ENCODE measurements around the gene TNS1.

TNS1 gene

DNA sequence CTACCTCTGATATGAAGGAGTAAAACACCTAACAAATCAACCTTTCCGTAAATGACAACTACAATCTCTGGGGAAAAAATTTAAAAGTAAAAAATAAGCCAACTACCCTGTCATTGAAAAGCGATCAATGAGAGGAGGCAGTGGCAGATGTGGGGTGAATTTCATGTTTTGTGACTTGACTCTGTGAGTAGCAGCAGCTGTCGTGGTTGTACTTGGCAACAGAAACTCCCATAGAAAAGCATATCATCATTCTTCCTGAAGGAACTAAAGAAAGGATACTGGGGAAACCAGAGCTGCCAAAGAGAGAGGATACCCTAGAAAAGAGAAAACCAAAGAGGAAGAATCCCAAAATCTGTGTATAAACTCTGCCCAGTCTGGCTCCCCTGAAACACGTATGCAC lies 236.4 kb downstream of the TNS1 start:
- Histone ChIP-seq H3K27ac (replicated peaks) (no peak overlapping the region), H3K27me3 (ENCODE audit: insufficient read depth, poor library complexity, severe bottlenecking) (peaks cover 3% of the 10 kb centered on the region), H3K4me3 (replicated peaks; ENCODE audit: insufficient read depth, low read length) (no peak overlapping the region)
- TF ChIP-seq GABPA (IDR thresholded peaks at IDR 0.05; ENCODE audit: low read depth) (no peak), REST (IDR thresholded peaks at IDR 0.05; ENCODE audit: insufficient replicate concordance, low read depth) (no peak), SPI1 (IDR thresholded peaks at IDR 0.05; ENCODE audit: borderline replicate concordance, low read depth) (no peak), POLR2AphosphoS5 (IDR thresholded peaks at IDR 0.05; ENCODE audit: low read depth) (no peak)
- TF ChIP-seq, protein P1, sequence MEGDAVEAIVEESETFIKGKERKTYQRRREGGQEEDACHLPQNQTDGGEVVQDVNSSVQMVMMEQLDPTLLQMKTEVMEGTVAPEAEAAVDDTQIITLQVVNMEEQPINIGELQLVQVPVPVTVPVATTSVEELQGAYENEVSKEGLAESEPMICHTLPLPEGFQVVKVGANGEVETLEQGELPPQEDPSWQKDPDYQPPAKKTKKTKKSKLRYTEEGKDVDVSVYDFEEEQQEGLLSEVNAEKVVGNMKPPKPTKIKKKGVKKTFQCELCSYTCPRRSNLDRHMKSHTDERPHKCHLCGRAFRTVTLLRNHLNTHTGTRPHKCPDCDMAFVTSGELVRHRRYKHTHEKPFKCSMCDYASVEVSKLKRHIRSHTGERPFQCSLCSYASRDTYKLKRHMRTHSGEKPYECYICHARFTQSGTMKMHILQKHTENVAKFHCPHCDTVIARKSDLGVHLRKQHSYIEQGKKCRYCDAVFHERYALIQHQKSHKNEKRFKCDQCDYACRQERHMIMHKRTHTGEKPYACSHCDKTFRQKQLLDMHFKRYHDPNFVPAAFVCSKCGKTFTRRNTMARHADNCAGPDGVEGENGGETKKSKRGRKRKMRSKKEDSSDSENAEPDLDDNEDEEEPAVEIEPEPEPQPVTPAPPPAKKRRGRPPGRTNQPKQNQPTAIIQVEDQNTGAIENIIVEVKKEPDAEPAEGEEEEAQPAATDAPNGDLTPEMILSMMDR (IDR thresholded peaks at IDR 0.05; ENCODE audit: insufficient read depth, low read length), result no peak
- DNase-seq (ENCODE audit: low read depth in 1 of 2, low spot score in 1 of 2), result no peak

DNA sequence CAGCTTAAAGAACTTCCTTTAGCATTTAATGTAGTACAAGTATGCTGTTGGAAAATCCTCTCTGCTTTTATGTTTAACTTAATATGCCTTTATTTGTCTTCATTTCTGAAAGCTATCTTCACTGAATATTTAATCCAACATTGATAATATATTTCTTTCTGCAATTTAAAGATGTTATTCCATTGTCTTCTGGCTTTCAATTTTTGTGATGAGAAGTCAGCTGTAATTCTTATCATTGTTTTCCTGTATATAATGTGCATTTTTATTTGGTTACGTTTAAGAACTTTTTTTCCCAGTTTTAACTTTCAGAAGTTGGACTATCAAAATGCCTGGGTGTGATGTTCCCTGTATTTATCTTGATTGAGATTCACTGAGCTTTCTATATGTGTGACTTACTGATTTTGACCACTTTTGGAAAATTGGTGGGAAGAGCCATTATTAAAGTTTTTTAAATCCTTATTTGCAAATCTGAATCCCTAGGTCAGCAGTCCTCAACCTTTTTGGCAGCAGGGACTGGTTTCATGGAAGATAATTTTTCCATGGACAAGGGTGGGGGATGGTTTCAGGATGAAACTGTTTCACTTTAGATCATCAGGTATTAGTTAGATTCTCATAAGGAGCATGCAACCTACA lies 241.0 kb downstream of the TNS1 start:
- Histone ChIP-seq H3K4me3 (replicated peaks; ENCODE audit: insufficient read depth, low read length) (no peak overlapping the region), H3K27me3 (ENCODE audit: insufficient read depth, poor library complexity, severe bottlenecking) (no peaks in the 10 kb centered on the region), H3K27ac (replicated peaks) (no peak overlapping the region)
- TF ChIP-seq, protein P1 (IDR thresholded peaks at IDR 0.05; ENCODE audit: insufficient read depth, low read length), result no peak
- no peak for DNase-seq (ENCODE audit: low read depth in 1 of 2, low spot score in 1 of 2)

- DNase-seq (ENCODE audit: low read depth in 1 of 2, low spot score in 1 of 2), result no peak
- Histone ChIP-seq H3K27ac (replicated peaks) (no peak overlapping the region), H3K27me3 (ENCODE audit: insufficient read depth, poor library complexity, severe bottlenecking) (peaks cover 3% of the 10 kb centered on the region), H3K4me3 (replicated peaks; ENCODE audit: insufficient read depth, low read length) (no peak overlapping the region)
- TF ChIP-seq REST (IDR thresholded peaks at IDR 0.05; ENCODE audit: insufficient replicate concordance, low read depth) (no peak), POLR2AphosphoS5 (IDR thresholded peaks at IDR 0.05; ENCODE audit: low read depth) (no peak), GABPA (IDR thresholded peaks at IDR 0.05; ENCODE audit: low read depth) (no peak), SPI1 (IDR thresholded peaks at IDR 0.05; ENCODE audit: borderline replicate concordance, low read depth) (no peak)
- TF ChIP-seq, protein P1 (IDR thresholded peaks at IDR 0.05; ENCODE audit: insufficient read depth, low read length), result no peak
Measured at GRCh38 chr2:217759991-217760390, 242.8 kb downstream of the TNS1 start.

DNA sequence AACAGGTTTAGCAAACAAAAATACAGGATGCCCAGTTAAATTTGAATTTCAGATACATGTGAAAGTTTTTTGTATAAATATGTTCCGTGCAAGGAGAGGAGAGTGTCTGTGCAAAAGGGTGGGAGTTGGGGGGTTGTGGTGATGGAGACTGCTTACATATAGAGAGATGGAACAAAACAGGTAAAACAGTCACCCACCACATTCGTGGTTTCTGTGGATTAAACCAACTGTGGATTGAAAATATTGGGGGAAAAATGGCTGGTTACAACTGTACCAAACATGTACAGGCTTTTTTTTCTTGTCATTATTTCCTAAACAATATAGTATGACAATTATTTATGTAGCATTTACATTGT lies 245.7 kb downstream of the TNS1 start:
- Histone ChIP-seq H3K27ac (replicated peaks) (no peak overlapping the region), H3K27me3 (ENCODE audit: insufficient read depth, poor library complexity, severe bottlenecking) (peaks cover 3% of the 10 kb centered on the region), H3K4me3 (replicated peaks; ENCODE audit: insufficient read depth, low read length) (no peak overlapping the region)
- no peak for DNase-seq (ENCODE audit: low read depth in 1 of 2, low spot score in 1 of 2)
- TF ChIP-seq, protein P1 (IDR thresholded peaks at IDR 0.05; ENCODE audit: insufficient read depth, low read length), result no peak
- TF ChIP-seq REST (IDR thresholded peaks at IDR 0.05; ENCODE audit: insufficient replicate concordance, low read depth) (no peak), POLR2AphosphoS5 (IDR thresholded peaks at IDR 0.05; ENCODE audit: low read depth) (no peak), SPI1 (IDR thresholded peaks at IDR 0.05; ENCODE audit: borderline replicate concordance, low read depth) (no peak), GABPA (IDR thresholded peaks at IDR 0.05; ENCODE audit: low read depth) (no peak)
